HepG2 (cell line): ENCODE data around the gene MAB21L4. TPM values are rescaled to one million over a fixed set of nuclear protein-coding genes. Genes with fewer than 3 reads are reported as not detected.

Experiments
- ETV5 ChIP-seq: IDR thresholded peaks from 2 replicates; pipeline ENCODE4 v1.6.1; 2018; ENCODE audit warnings: missing biosample characterization, missing genetic modification reagents, inconsistent platforms, borderline replicate concordance
- FOXP1 ChIP-seq, 2 experiments: fragments of 450-650 bp in 1 of 2; IDR thresholded peaks; 2 replicates each; pipeline ENCODE4 v1.6.1; 2017 to 2018; ENCODE audit warnings: antibody characterized with exemption in 1 of 2
- HHEX ChIP-seq: IDR thresholded peaks from 2 replicates; pipeline ENCODE4 v1.6.1; 2016; ENCODE audit warnings: control low read depth
- PRMT3 ChIP-seq: sonication (generic); formaldehyde crosslinking; IDR thresholded peaks from 2 replicates; pipeline ENCODE4 v1.8.1; 2022; ENCODE audit warnings: low read depth, mild to moderate bottlenecking, moderate library complexity, missing genetic modification reagents, borderline replicate concordance
- RBAK ChIP-seq: sonication (generic); formaldehyde crosslinking; IDR thresholded peaks from 2 replicates; pipeline ENCODE4 v1.5.1; 2020; ENCODE audit warnings: mild to moderate bottlenecking, missing genetic modification reagents
- RBFOX2 ChIP-seq: fragments of 200-400 bp; formaldehyde crosslinking; IDR thresholded peaks from 2 replicates; pipeline ENCODE4 v1.6.1; 2017; ENCODE audit warnings: low read depth, mild to moderate bottlenecking, low read length
- SCMH1 ChIP-seq: sonication (generic); formaldehyde crosslinking; IDR thresholded peaks from 2 replicates; pipeline ENCODE4 v1.9.0; 2021; ENCODE audit warnings: missing genetic modification reagents, mild to moderate bottlenecking, borderline replicate concordance
- SPEN ChIP-seq: sonication (generic); formaldehyde crosslinking; IDR thresholded peaks from 2 replicates; pipeline ENCODE4 v1.5.1; 2020; ENCODE audit warnings: low read depth, mild to moderate bottlenecking, missing genetic modification reagents
- ZNF318 ChIP-seq: sonication (generic); formaldehyde crosslinking; IDR thresholded peaks from 2 replicates; pipeline ENCODE4 v1.4.0; 2020; ENCODE audit warnings: mild to moderate bottlenecking, missing genetic modification reagents
- ZNF326 ChIP-seq: sonication (generic); formaldehyde crosslinking; IDR thresholded peaks from 2 replicates; pipeline ENCODE4 v1.4.0; 2020; ENCODE audit warnings: missing genetic modification reagents, borderline replicate concordance
- ZNF572 ChIP-seq: sonication (generic); formaldehyde crosslinking; IDR thresholded peaks from 2 replicates; pipeline ENCODE4 v1.5.1; 2020; ENCODE audit warnings: mild to moderate bottlenecking, missing genetic modification reagents
- ZSCAN20 ChIP-seq: sonication (generic); formaldehyde crosslinking; IDR thresholded peaks from 2 replicates; pipeline ENCODE4 v1.4.0; 2020; ENCODE audit warnings: missing genetic modification reagents, mild to moderate bottlenecking, borderline replicate concordance
- polyA plus RNA-seq, 8 experiments: library from polyadenylated mRNA; depleted of rRNA in 3 of 8; stranded (reverse) in 7 of 8; unstranded in 1 of 8; fragments of >200 nt; fragmentation: Illumina TruSeq in 4 of 8; extraction: Trizol in 4 of 8; gene quantifications; 2 replicates each; pipeline versions ENCODE4 v1.2.1 to v1.2.3, GENCODE V29; 2011 to 2016; ENCODE audit warnings: low read depth in 4 of 8, missing spikeins in 1 of 8, mixed read lengths in 1 of 8; ENCODE audit not compliant: insufficient read depth in 1 of 8
- total RNA-seq, 5 experiments: library from RNA; depleted of rRNA; stranded (reverse); fragments of >200 nt; fragmentation: Illumina TruSeq; extraction: Trizol; gene quantifications; 2 replicates each; pipeline ENCODE4 v1.2.3, GENCODE V29; 2016; ENCODE audit warnings: low read depth in 1 of 5
- TF ChIP-seq, protein P1 (sequence below): sonication (generic); formaldehyde crosslinking; IDR thresholded peaks from 2 replicates; pipeline ENCODE4 v1.8.0; 2022; ENCODE audit warnings: missing genetic modification reagents, mild to moderate bottlenecking, borderline replicate concordance
- TF ChIP-seq, protein P2 (sequence below): sonication (generic); formaldehyde crosslinking; IDR thresholded peaks from 2 replicates; pipeline ENCODE4 v1.5.0; 2020; ENCODE audit warnings: mild to moderate bottlenecking, missing genetic modification reagents

MAB21L4 gene
- total and polyA plus RNA-seq, 2 of the 13 experiments (the other 11 are each of a cell fraction or from before 2014, with no cell fraction given) = 3.0 to 14.0 TPM

DNA sequence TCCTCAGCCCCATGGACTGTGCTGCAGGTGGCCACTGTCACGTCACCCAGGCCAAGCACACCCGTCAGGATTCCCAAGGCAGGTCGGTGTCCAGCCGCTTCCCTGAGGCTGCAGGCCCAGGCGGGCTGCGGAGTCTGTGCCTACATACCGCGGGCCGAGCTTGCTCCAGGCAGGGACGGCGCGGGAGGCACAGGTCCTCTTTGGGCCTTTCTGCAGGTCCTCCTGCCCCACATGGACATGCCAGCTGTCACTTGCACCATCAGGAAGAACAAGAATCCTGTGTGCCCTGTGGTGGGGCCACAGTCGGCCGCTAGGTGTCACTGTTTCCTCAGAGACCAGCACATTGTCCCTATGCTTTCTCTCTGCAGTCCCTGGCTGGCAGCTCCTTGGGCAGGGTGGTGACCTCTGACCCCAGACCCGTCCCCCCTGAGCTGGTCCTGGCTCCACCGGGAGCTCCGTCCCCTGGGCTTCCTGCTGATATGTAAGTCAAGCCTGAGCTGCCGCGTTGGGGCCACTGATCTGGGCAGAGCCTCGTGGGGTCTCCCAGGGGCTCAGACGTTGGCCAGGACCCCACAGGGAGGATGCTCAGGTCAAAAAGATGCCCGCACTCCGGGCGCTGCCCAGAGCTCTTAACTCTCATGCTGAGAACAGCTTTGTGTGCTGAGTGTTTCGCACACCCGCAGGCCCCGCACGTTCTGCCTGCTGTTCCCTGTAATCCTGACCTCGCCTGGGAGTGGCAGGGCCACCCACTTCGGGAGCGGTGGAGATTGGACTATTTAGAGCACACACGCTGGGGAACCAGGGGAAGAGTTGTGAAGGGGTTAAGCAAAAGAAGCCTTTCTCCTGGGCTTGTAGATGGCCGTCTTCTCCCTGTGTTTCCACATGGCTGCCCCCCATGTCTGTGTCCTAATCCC lies 44.6 kb downstream of the MAB21L4 start (continued):
- TF ChIP-seq ZSCAN20 (CRISPR knock-in tag) (no peak), ZNF326 (CRISPR knock-in tag) (no peak), PRMT3 (CRISPR knock-in tag) (no peak), ZNF572 (0 out of 2 replicates have a peak, but pooled peaks have one; percentile 81), HHEX (CRISPR knock-in tag) (no peak), ETV5 (peak; percentile 33; the same call in 1 of the 2 replicates), RBAK (CRISPR knock-in tag) (no peak), ZNF318 (CRISPR knock-in tag) (no peak), SPEN (CRISPR knock-in tag) (no peak), RBFOX2 (no peak), SCMH1 (CRISPR knock-in tag) (no peak), FOXP1 (IDR thresholded peaks at IDR 0.05) (no peak), FOXP1 (CRISPR knock-in tag; IDR thresholded peaks at IDR 0.05) (no peak)
- TF ChIP-seq, protein P1, sequence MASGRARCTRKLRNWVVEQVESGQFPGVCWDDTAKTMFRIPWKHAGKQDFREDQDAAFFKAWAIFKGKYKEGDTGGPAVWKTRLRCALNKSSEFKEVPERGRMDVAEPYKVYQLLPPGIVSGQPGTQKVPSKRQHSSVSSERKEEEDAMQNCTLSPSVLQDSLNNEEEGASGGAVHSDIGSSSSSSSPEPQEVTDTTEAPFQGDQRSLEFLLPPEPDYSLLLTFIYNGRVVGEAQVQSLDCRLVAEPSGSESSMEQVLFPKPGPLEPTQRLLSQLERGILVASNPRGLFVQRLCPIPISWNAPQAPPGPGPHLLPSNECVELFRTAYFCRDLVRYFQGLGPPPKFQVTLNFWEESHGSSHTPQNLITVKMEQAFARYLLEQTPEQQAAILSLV (CRISPR knock-in tag) = no peak
- TF ChIP-seq, protein P2, sequence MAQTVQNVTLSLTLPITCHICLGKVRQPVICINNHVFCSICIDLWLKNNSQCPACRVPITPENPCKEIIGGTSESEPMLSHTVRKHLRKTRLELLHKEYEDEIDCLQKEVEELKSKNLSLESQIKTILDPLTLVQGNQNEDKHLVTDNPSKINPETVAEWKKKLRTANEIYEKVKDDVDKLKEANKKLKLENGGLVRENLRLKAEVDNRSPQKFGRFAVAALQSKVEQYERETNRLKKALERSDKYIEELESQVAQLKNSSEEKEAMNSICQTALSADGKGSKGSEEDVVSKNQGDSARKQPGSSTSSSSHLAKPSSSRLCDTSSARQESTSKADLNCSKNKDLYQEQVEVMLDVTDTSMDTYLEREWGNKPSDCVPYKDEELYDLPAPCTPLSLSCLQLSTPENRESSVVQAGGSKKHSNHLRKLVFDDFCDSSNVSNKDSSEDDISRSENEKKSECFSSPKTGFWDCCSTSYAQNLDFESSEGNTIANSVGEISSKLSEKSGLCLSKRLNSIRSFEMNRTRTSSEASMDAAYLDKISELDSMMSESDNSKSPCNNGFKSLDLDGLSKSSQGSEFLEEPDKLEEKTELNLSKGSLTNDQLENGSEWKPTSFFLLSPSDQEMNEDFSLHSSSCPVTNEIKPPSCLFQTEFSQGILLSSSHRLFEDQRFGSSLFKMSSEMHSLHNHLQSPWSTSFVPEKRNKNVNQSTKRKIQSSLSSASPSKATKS (CRISPR knock-in tag) = no peak
